ENCODE results near the gene SCGB2A2. TPM values are rescaled to one million over a fixed set of nuclear protein-coding genes. Genes with fewer than 3 reads are reported as not detected.

SCGB2A2 gene
- total RNA-seq, 1 donor from 2014 or later: not detected

DNA sequence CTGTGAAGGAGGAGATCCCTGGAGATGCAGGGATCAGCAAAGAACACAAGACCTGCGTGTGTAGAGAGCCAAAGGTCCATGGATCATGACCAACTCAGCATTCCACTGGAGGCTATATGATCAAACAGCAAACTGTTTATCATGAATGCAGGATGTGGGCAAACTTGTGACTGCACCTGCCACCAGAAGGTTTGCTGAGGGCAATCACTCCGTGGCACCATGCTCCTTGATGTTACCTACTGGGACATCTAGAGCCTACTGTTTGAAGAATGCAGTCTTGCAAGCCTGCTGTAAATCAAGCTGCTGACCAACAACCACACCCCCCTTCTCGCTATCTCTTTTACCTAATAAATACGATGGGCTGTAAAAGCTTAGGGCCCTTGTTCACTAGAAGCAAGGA lies 18.3 kb upstream of the SCGB2A2 start:
- Histone ChIP-seq H3K36me3 (ENCODE audit: control insufficient read depth in 3 of 3, insufficient read depth in 3 of 3, low read length in 3 of 3) (no peaks in the 10 kb centered on the region), H3K4me1 (ENCODE audit: control insufficient read depth in 3 of 3, insufficient read depth in 3 of 3, low read length in 3 of 3) (no peaks in the 10 kb centered on the region), H3K27me3 (ENCODE audit: control insufficient read depth in 3 of 3, insufficient read depth in 3 of 3, low read length in 3 of 3) (peaks cover 0 to 2% (median 0%) of the 10 kb centered on the region in 3 donors), H3K9ac (ENCODE audit: low read depth in 1 of 3, low read length in 3 of 3) (no peak overlapping the region), H3K9me3 (ENCODE audit: control insufficient read depth in 3 of 3, low read length in 3 of 3) (peaks cover 5 to 14% (median 11%) of the 10 kb centered on the region in 3 donors), H3K27ac (ENCODE audit: low read depth, low read length) (no peak overlapping the region), H3K4me3 (ENCODE audit: low read length in 3 of 3) (no peak overlapping the region)

- no peaks in the 10 kb centered on the region for H3K36me3 ChIP-seq (ENCODE audit: control insufficient read depth in 3 of 3, insufficient read depth in 3 of 3, low read length in 3 of 3)
- peaks cover 5 to 14% (median 11%) of the 10 kb centered on the region in 3 donors for H3K9me3 ChIP-seq (ENCODE audit: control insufficient read depth in 3 of 3, low read length in 3 of 3)
- H3K4me1 ChIP-seq (ENCODE audit: control insufficient read depth in 3 of 3, insufficient read depth in 3 of 3, low read length in 3 of 3): no peaks in the 10 kb centered on the region
- H3K4me3 ChIP-seq (ENCODE audit: low read length in 3 of 3): no peak overlapping the region
- peaks cover 0 to 2% (median 0%) of the 10 kb centered on the region in 3 donors for H3K27me3 ChIP-seq (ENCODE audit: control insufficient read depth in 3 of 3, insufficient read depth in 3 of 3, low read length in 3 of 3)
- H3K9ac ChIP-seq (ENCODE audit: low read depth in 1 of 3, low read length in 3 of 3): no peak overlapping the region
- H3K27ac ChIP-seq (ENCODE audit: low read depth, low read length): no peak overlapping the region
These were observed 15.9 kb upstream of the SCGB2A2 start for GRCh38 chr11:62253999-62254542.

GRCh38 chr11:62256281-62256680 lies 13.7 kb upstream of the SCGB2A2 start:
- Histone ChIP-seq H3K4me3 (ENCODE audit: low read length in 3 of 3) (no peak overlapping the region), H3K9ac (ENCODE audit: low read depth in 1 of 3, low read length in 3 of 3) (no peak overlapping the region), H3K36me3 (ENCODE audit: control insufficient read depth in 3 of 3, insufficient read depth in 3 of 3, low read length in 3 of 3) (no peaks in the 10 kb centered on the region), H3K9me3 (ENCODE audit: control insufficient read depth in 3 of 3, low read length in 3 of 3) (peaks cover 5 to 8% (median 5%) of the 10 kb centered on the region in 3 donors), H3K27ac (ENCODE audit: low read depth, low read length) (no peak overlapping the region), H3K4me1 (ENCODE audit: control insufficient read depth in 3 of 3, insufficient read depth in 3 of 3, low read length in 3 of 3) (no peaks in the 10 kb centered on the region), H3K27me3 (ENCODE audit: control insufficient read depth in 3 of 3, insufficient read depth in 3 of 3, low read length in 3 of 3) (peaks cover 0 to 2% (median 0%) of the 10 kb centered on the region in 3 donors)

- Histone ChIP-seq H3K4me1 (ENCODE audit: control insufficient read depth in 3 of 3, insufficient read depth in 3 of 3, low read length in 3 of 3) (no peaks in the 10 kb centered on the region), H3K9me3 (ENCODE audit: control insufficient read depth in 3 of 3, low read length in 3 of 3) (no peaks in the 10 kb centered on the region), H3K27ac (ENCODE audit: low read depth, low read length) (no peak overlapping the region), H3K36me3 (ENCODE audit: control insufficient read depth in 3 of 3, insufficient read depth in 3 of 3, low read length in 3 of 3) (no peaks in the 10 kb centered on the region), H3K27me3 (ENCODE audit: control insufficient read depth in 3 of 3, insufficient read depth in 3 of 3, low read length in 3 of 3) (peaks cover 0 to 2% (median 0%) of the 10 kb centered on the region in 3 donors), H3K4me3 (ENCODE audit: low read length in 3 of 3) (no peak overlapping the region), H3K9ac (ENCODE audit: low read depth in 1 of 3, low read length in 3 of 3) (no peak overlapping the region)
These were observed 9.6 kb upstream of the SCGB2A2 start for GRCh38 chr11:62260261-62260953.

- H3K9ac ChIP-seq (ENCODE audit: low read depth in 1 of 3, low read length in 3 of 3): no peak overlapping the region
- H3K9me3 ChIP-seq (ENCODE audit: control insufficient read depth in 3 of 3, low read length in 3 of 3): no peaks in the 10 kb centered on the region
- H3K36me3 ChIP-seq (ENCODE audit: control insufficient read depth in 3 of 3, insufficient read depth in 3 of 3, low read length in 3 of 3): no peaks in the 10 kb centered on the region
- H3K27me3 ChIP-seq (ENCODE audit: control insufficient read depth in 3 of 3, insufficient read depth in 3 of 3, low read length in 3 of 3): peaks cover 0 to 4% (median under 1%) of the 10 kb centered on the region in 3 donors
- no peaks in the 10 kb centered on the region for H3K4me1 ChIP-seq (ENCODE audit: control insufficient read depth in 3 of 3, insufficient read depth in 3 of 3, low read length in 3 of 3)
- no peak overlapping the region for H3K27ac ChIP-seq (ENCODE audit: low read depth, low read length)
- H3K4me3 ChIP-seq (ENCODE audit: low read length in 3 of 3): no peak overlapping the region
These were observed 6.0 kb upstream of the SCGB2A2 start for GRCh38 chr11:62264004-62264403.

GRCh38 chr11:62266558-62266957 lies 3.4 kb upstream of the SCGB2A2 start:
- no peak overlapping the region for H3K27ac ChIP-seq (ENCODE audit: low read depth, low read length)
- H3K4me1 ChIP-seq (ENCODE audit: control insufficient read depth in 3 of 3, insufficient read depth in 3 of 3, low read length in 3 of 3): no peaks in the 10 kb centered on the region
- peaks cover 0 to 7% (median 4%) of the 10 kb centered on the region in 3 donors for H3K27me3 ChIP-seq (ENCODE audit: control insufficient read depth in 3 of 3, insufficient read depth in 3 of 3, low read length in 3 of 3)
- H3K36me3 ChIP-seq (ENCODE audit: control insufficient read depth in 3 of 3, insufficient read depth in 3 of 3, low read length in 3 of 3): no peaks in the 10 kb centered on the region
- H3K9ac ChIP-seq (ENCODE audit: low read depth in 1 of 3, low read length in 3 of 3): no peak overlapping the region
- H3K4me3 ChIP-seq (ENCODE audit: low read length in 3 of 3): no peak overlapping the region
- H3K9me3 ChIP-seq (ENCODE audit: control insufficient read depth in 3 of 3, low read length in 3 of 3): no peaks in the 10 kb centered on the region

- Histone ChIP-seq H3K9me3 (ENCODE audit: control insufficient read depth in 3 of 3, low read length in 3 of 3) (no peaks in the 10 kb centered on the region), H3K27me3 (ENCODE audit: control insufficient read depth in 3 of 3, insufficient read depth in 3 of 3, low read length in 3 of 3) (peaks cover 0 to 7% (median 4%) of the 10 kb centered on the region in 3 donors), H3K4me3 (ENCODE audit: low read length in 3 of 3) (no peak overlapping the region), H3K9ac (ENCODE audit: low read depth in 1 of 3, low read length in 3 of 3) (no peak overlapping the region), H3K27ac (ENCODE audit: low read depth, low read length) (no peak overlapping the region), H3K4me1 (ENCODE audit: control insufficient read depth in 3 of 3, insufficient read depth in 3 of 3, low read length in 3 of 3) (no peaks in the 10 kb centered on the region), H3K36me3 (ENCODE audit: control insufficient read depth in 3 of 3, insufficient read depth in 3 of 3, low read length in 3 of 3) (no peaks in the 10 kb centered on the region)
These were observed 2.9 kb upstream of the SCGB2A2 start for GRCh38 chr11:62267050-62267449.

GRCh38 chr11:62267576-62267975 lies 2.4 kb upstream of the SCGB2A2 start:
- Histone ChIP-seq H3K27ac (ENCODE audit: low read depth, low read length) (no peak overlapping the region), H3K36me3 (ENCODE audit: control insufficient read depth in 3 of 3, insufficient read depth in 3 of 3, low read length in 3 of 3) (no peaks in the 10 kb centered on the region), H3K4me1 (ENCODE audit: control insufficient read depth in 3 of 3, insufficient read depth in 3 of 3, low read length in 3 of 3) (no peaks in the 10 kb centered on the region), H3K9ac (ENCODE audit: low read depth in 1 of 3, low read length in 3 of 3) (no peak overlapping the region), H3K9me3 (ENCODE audit: control insufficient read depth in 3 of 3, low read length in 3 of 3) (no peaks in the 10 kb centered on the region), H3K27me3 (ENCODE audit: control insufficient read depth in 3 of 3, insufficient read depth in 3 of 3, low read length in 3 of 3) (peaks cover 0 to 7% (median 4%) of the 10 kb centered on the region in 3 donors), H3K4me3 (ENCODE audit: low read length in 3 of 3) (no peak overlapping the region)

- no peak overlapping the region for H3K4me3 ChIP-seq (ENCODE audit: low read length in 3 of 3)
- H3K27me3 ChIP-seq (ENCODE audit: control insufficient read depth in 3 of 3, insufficient read depth in 3 of 3, low read length in 3 of 3): peaks cover 0 to 7% (median 4%) of the 10 kb centered on the region in 3 donors
- H3K9me3 ChIP-seq (ENCODE audit: control insufficient read depth in 3 of 3, low read length in 3 of 3): no peaks in the 10 kb centered on the region
- no peaks in the 10 kb centered on the region for H3K36me3 ChIP-seq (ENCODE audit: control insufficient read depth in 3 of 3, insufficient read depth in 3 of 3, low read length in 3 of 3)
- H3K9ac ChIP-seq (ENCODE audit: low read depth in 1 of 3, low read length in 3 of 3): no peak overlapping the region
- H3K4me1 ChIP-seq (ENCODE audit: control insufficient read depth in 3 of 3, insufficient read depth in 3 of 3, low read length in 3 of 3): no peaks in the 10 kb centered on the region
- H3K27ac ChIP-seq (ENCODE audit: low read depth, low read length): no peak overlapping the region
These were observed 3.3 kb downstream of the SCGB2A2 start for GRCh38 chr11:62273284-62273683.

- Histone ChIP-seq H3K9ac (ENCODE audit: low read depth in 1 of 3, low read length in 3 of 3) (no peak overlapping the region), H3K4me3 (ENCODE audit: low read length in 3 of 3) (no peak overlapping the region), H3K27me3 (ENCODE audit: control insufficient read depth in 3 of 3, insufficient read depth in 3 of 3, low read length in 3 of 3) (peaks cover 0 to 7% (median under 1%) of the 10 kb centered on the region in 3 donors), H3K36me3 (ENCODE audit: control insufficient read depth in 3 of 3, insufficient read depth in 3 of 3, low read length in 3 of 3) (no peaks in the 10 kb centered on the region), H3K4me1 (ENCODE audit: control insufficient read depth in 3 of 3, insufficient read depth in 3 of 3, low read length in 3 of 3) (no peaks in the 10 kb centered on the region), H3K9me3 (ENCODE audit: control insufficient read depth in 3 of 3, low read length in 3 of 3) (no peaks in the 10 kb centered on the region), H3K27ac (ENCODE audit: low read depth, low read length) (no peak overlapping the region)
These were observed 3.9 kb downstream of the SCGB2A2 start for GRCh38 chr11:62273789-62274275.
